ENCODE results near the gene ELP2.

The ELP2 gene

DNA sequence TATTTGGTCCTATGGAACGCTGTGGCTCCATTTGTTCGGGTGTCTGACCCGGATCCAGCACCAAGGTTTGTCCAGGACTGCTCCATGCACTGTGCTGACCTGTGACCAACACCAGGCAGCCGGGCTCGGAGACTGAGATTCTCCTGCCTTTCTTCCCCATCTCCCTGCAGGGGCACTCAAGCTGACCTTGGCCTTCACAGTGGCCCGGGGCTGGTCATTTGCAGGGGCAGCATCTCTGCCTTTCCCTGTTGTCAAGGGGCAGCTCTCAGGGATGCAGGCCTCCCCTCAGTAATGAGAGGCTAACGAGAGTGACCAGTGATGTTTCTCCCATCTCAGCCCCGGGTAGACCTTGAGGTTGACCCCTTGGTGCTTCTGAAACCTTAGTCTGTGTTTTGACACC, 85.1 kb downstream of the ELP2 start:
- H3K4me3 ChIP-seq (ENCODE audit: low read depth, low read length), result no peak overlapping the region

DNA sequence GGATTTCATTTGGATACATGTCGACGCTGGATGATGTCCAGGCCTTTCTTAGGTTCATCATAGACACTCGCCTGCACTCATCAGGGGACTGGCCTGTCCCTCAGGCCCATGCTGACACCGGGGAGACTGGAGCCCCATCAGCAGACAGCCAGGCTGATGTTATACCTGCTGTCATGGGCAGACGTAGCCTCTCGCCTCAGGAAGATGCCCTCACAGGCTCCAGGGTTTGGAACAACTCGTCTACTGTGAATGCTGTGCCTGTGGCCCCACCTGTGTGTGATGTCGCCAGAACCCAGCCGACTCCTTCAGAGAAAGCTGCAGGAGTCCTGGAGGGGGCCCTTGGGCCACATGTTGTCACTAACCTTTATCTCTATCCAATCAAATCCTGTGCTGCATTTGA, 85.9 kb downstream of the ELP2 start:
- TF ChIP-seq, protein P1, sequence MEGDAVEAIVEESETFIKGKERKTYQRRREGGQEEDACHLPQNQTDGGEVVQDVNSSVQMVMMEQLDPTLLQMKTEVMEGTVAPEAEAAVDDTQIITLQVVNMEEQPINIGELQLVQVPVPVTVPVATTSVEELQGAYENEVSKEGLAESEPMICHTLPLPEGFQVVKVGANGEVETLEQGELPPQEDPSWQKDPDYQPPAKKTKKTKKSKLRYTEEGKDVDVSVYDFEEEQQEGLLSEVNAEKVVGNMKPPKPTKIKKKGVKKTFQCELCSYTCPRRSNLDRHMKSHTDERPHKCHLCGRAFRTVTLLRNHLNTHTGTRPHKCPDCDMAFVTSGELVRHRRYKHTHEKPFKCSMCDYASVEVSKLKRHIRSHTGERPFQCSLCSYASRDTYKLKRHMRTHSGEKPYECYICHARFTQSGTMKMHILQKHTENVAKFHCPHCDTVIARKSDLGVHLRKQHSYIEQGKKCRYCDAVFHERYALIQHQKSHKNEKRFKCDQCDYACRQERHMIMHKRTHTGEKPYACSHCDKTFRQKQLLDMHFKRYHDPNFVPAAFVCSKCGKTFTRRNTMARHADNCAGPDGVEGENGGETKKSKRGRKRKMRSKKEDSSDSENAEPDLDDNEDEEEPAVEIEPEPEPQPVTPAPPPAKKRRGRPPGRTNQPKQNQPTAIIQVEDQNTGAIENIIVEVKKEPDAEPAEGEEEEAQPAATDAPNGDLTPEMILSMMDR (IDR thresholded peaks at IDR 0.05; ENCODE audit: borderline replicate concordance, insufficient read depth, low read depth, low read length), result no peak
- no peak overlapping the region for H3K4me3 ChIP-seq (ENCODE audit: low read depth, low read length)

More for the DNA sequence above, 85.1 kb downstream of the ELP2 start:
- TF ChIP-seq, protein P1 (IDR thresholded peaks at IDR 0.05; ENCODE audit: borderline replicate concordance, insufficient read depth, low read depth, low read length), result no peak

DNA sequence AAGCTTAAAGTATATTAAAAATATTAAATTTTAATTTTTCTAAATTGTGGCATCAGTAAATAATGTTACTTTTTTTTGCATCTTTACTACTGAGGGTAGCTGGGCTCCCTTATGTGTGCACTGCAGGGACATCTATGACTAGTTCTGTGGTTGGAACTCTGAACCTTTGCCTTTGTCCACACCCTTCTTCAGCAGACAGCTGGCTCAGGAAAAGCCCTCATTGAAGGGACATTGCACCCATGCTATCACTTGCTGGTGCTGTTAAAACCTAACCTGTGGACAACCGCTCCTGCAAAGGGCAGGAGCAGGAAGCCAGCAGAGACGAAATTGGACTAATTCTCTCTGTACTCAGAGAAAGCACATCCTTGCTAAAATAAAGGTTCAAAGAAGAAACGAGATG, 87.6 kb downstream of the ELP2 start:
- no peak overlapping the region for H3K4me3 ChIP-seq (ENCODE audit: low read depth, low read length)
- TF ChIP-seq, protein P1 (IDR thresholded peaks at IDR 0.05; ENCODE audit: borderline replicate concordance, insufficient read depth, low read depth, low read length), result no peak

DNA sequence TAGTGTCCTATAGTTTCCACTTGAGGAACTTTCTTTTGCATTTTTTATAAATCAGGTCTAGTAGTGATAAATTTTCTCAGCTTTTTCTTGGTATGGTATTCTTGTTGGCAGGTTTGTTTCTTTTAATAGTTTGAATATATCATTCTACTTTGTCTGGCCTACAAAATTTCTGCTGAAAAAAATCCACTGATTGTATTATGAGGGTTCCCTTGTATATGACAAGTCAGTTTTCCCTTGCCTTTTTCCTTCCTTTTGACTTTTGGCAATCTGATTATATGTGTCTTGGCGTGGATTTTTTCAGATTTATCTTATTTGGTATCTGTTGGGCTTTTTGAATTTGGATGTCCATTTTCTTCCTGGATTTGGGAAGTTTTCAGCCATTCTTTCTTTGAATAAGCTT, 99.5 kb downstream of the ELP2 start:
- TF ChIP-seq, protein P1 (IDR thresholded peaks at IDR 0.05; ENCODE audit: borderline replicate concordance, insufficient read depth, low read depth, low read length), result no peak

More for the DNA sequence above, 99.5 kb downstream of the ELP2 start:
- H3K4me3 ChIP-seq (ENCODE audit: low read depth, low read length), result no peak overlapping the region

All from GM12875 (cell line).